Keratinocyte (primary cell): Measurements from ENCODE around the gene ADD2.

Experiments
- CTCF ChIP-seq, 3 experiments: IDR thresholded peaks in 1 of 3; conservative IDR thresholded peaks in 1 of 3; optimal IDR thresholded peaks in 1 of 3; 2 replicates in 2 of 3; 3 replicates in 1 of 3; pipeline versions ENCODE3 to v1.5.1; 2011; ENCODE audit warnings: low read length in 3 of 3, mild to moderate bottlenecking in 3 of 3, moderate library complexity in 2 of 3, control low read depth in 1 of 3, inconsistent platforms in 1 of 3; ENCODE audit not compliant: insufficient read depth in 2 of 3; ENCODE audit errors: extremely low read depth in 1 of 3
- EZH2 ChIP-seq: IDR thresholded peaks from one replicate; pipeline ENCODE4 v1.6.1; 2012; ENCODE audit warnings: inconsistent platforms, mild to moderate bottlenecking, low read length, moderate library complexity

DNA sequence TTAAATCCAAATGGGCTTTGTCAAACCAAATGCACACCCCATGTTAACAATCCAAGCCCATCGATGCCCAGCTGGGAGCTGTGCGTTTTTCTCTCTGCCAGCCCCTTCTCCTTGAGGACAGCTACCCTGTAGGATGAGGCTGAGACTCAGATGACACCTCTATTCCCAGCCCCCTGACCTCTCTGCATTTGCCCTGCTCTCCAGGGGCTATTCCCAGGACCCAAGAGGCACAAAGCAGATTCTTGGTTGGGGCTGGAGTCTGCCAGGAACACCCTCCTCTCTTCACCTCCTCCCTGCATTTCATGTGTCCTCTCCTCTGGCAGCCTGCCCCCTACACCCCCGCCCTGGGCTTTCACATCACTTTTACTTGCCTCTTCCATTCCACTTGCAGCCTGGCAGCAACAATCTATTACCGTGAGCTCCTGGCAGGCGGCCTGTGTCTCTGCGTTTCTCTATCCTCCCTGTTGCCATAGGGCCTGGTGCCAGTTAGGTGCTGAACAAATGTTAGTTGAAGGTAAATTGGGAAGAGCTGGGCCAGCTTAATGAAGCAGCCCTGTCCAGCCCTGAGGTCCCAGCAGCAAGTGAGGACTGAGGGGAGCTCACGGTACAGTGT lies 51.8 kb downstream of the ADD2 start:
- TF ChIP-seq EZH2 (no peak), CTCF (optimal IDR thresholded peaks at IDR 0.05 in 1 of 3, IDR thresholded peaks at IDR 0.05 in 1 of 3, conservative IDR thresholded peaks at IDR 0.05 in 1 of 3; ENCODE audit: extremely low read depth in 1 of 3, insufficient read depth in 2 of 3, low read length in 3 of 3) (no peak)
